Measurements from ENCODE around the gene NPY4R2. TPM values are rescaled to one million over a fixed set of nuclear protein-coding genes. Genes with fewer than 3 reads are reported as not detected.
"Not testable (repeated sequence)": the region's sequence is repeated elsewhere in the genome, so short reads cannot be mapped to it uniquely, and the experiment has no call there.

Gene NPY4R2, protein sequence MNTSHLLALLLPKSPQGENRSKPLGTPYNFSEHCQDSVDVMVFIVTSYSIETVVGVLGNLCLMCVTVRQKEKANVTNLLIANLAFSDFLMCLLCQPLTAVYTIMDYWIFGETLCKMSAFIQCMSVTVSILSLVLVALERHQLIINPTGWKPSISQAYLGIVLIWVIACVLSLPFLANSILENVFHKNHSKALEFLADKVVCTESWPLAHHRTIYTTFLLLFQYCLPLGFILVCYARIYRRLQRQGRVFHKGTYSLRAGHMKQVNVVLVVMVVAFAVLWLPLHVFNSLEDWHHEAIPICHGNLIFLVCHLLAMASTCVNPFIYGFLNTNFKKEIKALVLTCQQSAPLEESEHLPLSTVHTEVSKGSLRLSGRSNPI
- not detected in 2 replicates for total RNA-seq (2011; cell fraction: chromatin; rRNA removed; ENCODE audit: low replicate concordance)
- not detected in 2 replicates for total RNA-seq (2011; cell fraction: nucleolus; rRNA removed)
- not detected in 2 replicates for total RNA-seq (2011; cell fraction: nucleoplasm; rRNA removed)
- total RNA-seq (2014; rRNA removed): not detected in 2 replicates
- total RNA-seq (2014; rRNA removed; fragmentation: Illumina TruSeq; extraction: Trizol): not detected in 2 replicates
- total RNA-seq (2015; rRNA removed; fragmentation: Illumina TruSeq; extraction: Trizol): not detected in 2 replicates
- total RNA-seq (2021): not detected in 2 replicates
- polyA plus RNA-seq (2011; rRNA removed): not detected in 2 replicates
- not detected in 2 replicates for polyA plus RNA-seq (2011; cell fraction: cytosol; rRNA removed)
- not detected in 2 replicates for polyA plus RNA-seq (2011; cell fraction: nucleus; rRNA removed)
- not detected in 2 replicates for polyA plus RNA-seq (2012)
- not detected in 2 replicates for polyA plus RNA-seq (2014; fragmentation: Illumina TruSeq; extraction: Trizol)
- not detected for polyA plus RNA-seq (2014; fragmentation: Nextera tagmentation; extraction: Ambion mirVana)
- polyA plus RNA-seq (2014; rRNA removed): not detected in 2 replicates
- not detected in 2 replicates for polyA minus RNA-seq (2011; rRNA and poly(A)+ RNA removed)
- polyA minus RNA-seq (2011; cell fraction: cytosol; rRNA and poly(A)+ RNA removed): not detected in 2 replicates
- not detected in 2 replicates for polyA minus RNA-seq (2011; cell fraction: nucleus; rRNA and poly(A)+ RNA removed)
- Bru-seq, nascent RNA: not detected
- BruChase-seq, experiment 1, labeled RNA remaining after a 2-hour chase: not detected
- not detected for BruChase-seq, experiment 2, labeled RNA remaining after a 6-hour chase
- long read RNA-seq, experiment 1: 0 reads
- long read RNA-seq, experiment 2: 0 reads
- long read RNA-seq, experiment 3: 0 reads

DNA sequence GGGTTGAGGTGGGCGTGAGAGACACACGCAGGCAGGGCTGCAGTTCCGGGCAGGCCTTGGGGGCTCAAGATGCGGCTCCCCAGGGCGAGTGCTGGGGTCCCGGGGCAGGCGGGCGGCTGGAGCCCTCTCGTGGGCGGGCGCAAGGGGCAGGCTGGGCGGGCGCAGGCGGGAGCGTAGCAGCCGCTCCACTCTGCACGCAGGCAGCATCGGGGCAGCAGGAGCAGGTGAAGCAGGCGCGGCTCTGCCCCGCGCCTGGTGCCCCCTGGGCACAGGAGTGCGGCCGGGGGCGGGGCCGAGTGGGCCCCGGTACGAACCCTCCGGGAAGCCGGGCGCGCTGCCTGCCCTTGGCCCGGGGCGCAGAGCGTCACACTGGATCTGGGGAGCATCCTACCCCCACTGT, at the start of gene NPY4R2:
NPY4R2 (plus strand) TSS at position 188 of the 400 bp plus-strand sequence. CDS start 3,326 bp downstream, outside the sequence.
- ATAC-seq; in situ Hi-C loops (cut with MboI); H3K79me2 ChIP-seq (ENCODE audit: control insufficient read depth, insufficient read depth, low read length): not testable (repeated sequence)

DNA sequence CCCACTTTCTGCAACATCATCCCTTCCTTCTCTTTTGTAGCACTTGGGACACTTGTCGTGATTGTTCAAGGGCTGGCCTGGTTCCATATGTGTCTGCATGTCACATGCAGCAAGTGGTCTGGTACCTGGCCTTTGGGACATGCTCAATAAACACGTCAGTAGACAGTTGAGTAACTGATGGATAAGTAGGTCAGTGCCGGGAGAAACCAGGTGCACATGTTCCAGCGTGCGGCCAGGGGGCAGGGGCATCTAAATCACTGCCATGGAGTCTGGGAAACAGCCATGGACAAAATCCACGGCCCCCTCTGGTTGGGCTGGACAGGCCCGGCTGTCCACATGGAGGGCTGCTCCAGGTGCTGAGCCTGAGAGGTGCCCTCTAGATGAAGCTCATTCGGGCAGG, 47.6 kb upstream of the NPY4R2 start:
- H3K27me3 ChIP-seq (ENCODE audit: control insufficient read depth in 2 of 2, insufficient read depth in 2 of 2, low read length in 2 of 2); intact Hi-C loops (cut with micrococcal nuclease); POLR2A ChIA-PET; H4K20me1 ChIP-seq (replicated peaks; ENCODE audit: control insufficient read depth, insufficient read depth, low read length); FAIRE-seq; H3K4me3 ChIP-seq; H2AFZ ChIP-seq (ENCODE audit: low read depth, low read length); H3K36me3 ChIP-seq (ENCODE audit: control insufficient read depth, insufficient read depth, low read length); H3K9ac ChIP-seq (ENCODE audit: insufficient read depth in 1 of 2, low read depth in 2 of 2, low read length in 2 of 2); BruUV-seq (replicated peaks); DNase-seq (ENCODE audit: extremely low read depth in 1 of 4, low spot score in 3 of 4); in situ Hi-C loops (cut with MboI); H3K79me2 ChIP-seq (ENCODE audit: control insufficient read depth, insufficient read depth, low read length); ATAC-seq; H3K9me3 ChIP-seq (replicated peaks; ENCODE audit: control insufficient read depth, insufficient read depth, low read depth, low read length); CTCF ChIA-PET (ENCODE audit: low intra/inter-chr PET ratio); H3K4me1 ChIP-seq (replicated peaks in 1 of 2; ENCODE audit: control insufficient read depth in 2 of 2, insufficient read depth in 2 of 2, low read length in 2 of 2); H3K4me2 ChIP-seq (ENCODE audit: insufficient read depth, low read length); H3K9me1 ChIP-seq (ENCODE audit: control insufficient read depth, insufficient read depth, low read length); H3K27ac ChIP-seq (ENCODE audit: extremely low read depth, low read depth, low read length): not testable (repeated sequence)
- WGBS (ENCODE audit: insufficient coverage, low coverage, missing lambda C conversion rate): no CpG with 5 or more reads among the region's 8 CpGs

More for the DNA sequence above, at the start of gene NPY4R2:
- no CpG with 5 or more reads among the region's 35 CpGs for WGBS (ENCODE audit: insufficient coverage, low coverage, missing lambda C conversion rate)
- H3K27ac ChIP-seq (ENCODE audit: extremely low read depth, low read depth, low read length); H2AFZ ChIP-seq (ENCODE audit: low read depth, low read length); POLR2A ChIA-PET; H3K4me1 ChIP-seq (replicated peaks in 1 of 2; ENCODE audit: control insufficient read depth in 2 of 2, insufficient read depth in 2 of 2, low read length in 2 of 2); CTCF ChIA-PET (ENCODE audit: low intra/inter-chr PET ratio); H3K9ac ChIP-seq (ENCODE audit: insufficient read depth in 1 of 2, low read depth in 2 of 2, low read length in 2 of 2); H3K4me3 ChIP-seq; H3K36me3 ChIP-seq (ENCODE audit: control insufficient read depth, insufficient read depth, low read length); H3K4me2 ChIP-seq (ENCODE audit: insufficient read depth, low read length); DNase-seq (ENCODE audit: extremely low read depth in 1 of 4, low spot score in 3 of 4); BruUV-seq (replicated peaks); H3K9me3 ChIP-seq (replicated peaks; ENCODE audit: control insufficient read depth, insufficient read depth, low read depth, low read length); H3K27me3 ChIP-seq (ENCODE audit: control insufficient read depth in 2 of 2, insufficient read depth in 2 of 2, low read length in 2 of 2); H3K9me1 ChIP-seq (ENCODE audit: control insufficient read depth, insufficient read depth, low read length); H4K20me1 ChIP-seq (replicated peaks; ENCODE audit: control insufficient read depth, insufficient read depth, low read length); intact Hi-C loops (cut with micrococcal nuclease); FAIRE-seq: not testable (repeated sequence)

DNA sequence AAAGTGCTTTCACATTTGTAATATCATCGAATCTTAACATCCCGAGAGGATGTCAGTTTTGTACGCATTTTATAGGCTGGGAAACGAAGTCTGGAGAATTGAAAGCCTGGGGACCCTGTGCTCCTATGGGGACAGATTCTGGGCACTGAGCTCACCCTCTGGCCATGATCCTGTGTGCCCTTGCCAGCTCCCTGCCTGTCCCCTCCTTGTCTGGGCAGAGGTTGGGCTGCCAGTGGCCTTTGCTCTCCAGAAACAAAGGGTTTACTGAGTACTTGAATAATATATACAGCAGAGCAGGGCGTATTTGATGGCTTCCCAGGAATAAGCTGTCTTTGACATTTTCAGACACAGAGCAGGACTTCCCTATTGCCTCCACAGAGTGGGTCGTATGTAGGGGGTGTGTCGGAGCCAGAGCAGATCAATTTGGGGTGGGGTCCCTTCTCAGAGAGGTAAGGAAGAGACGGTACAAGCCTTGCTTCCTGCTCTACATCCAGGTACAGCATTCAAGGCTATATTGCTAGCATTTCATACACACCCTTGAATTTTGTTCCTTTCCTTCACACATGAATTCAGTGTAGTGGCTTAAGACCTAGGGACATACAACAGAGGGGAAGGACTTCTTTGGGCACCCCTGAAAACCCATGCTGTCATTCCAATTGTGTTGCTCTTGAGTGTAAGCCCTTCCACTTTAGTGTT, 46.8 kb upstream of the NPY4R2 start:
- H3K27me3 ChIP-seq (ENCODE audit: control insufficient read depth in 2 of 2, insufficient read depth in 2 of 2, low read length in 2 of 2); H2AFZ ChIP-seq (ENCODE audit: low read depth, low read length); H3K9me1 ChIP-seq (ENCODE audit: control insufficient read depth, insufficient read depth, low read length); BruUV-seq (replicated peaks); H3K79me2 ChIP-seq (ENCODE audit: control insufficient read depth, insufficient read depth, low read length); CTCF ChIA-PET (ENCODE audit: low intra/inter-chr PET ratio); H3K27ac ChIP-seq (ENCODE audit: extremely low read depth, low read depth, low read length); ATAC-seq; FAIRE-seq; H3K36me3 ChIP-seq (ENCODE audit: control insufficient read depth, insufficient read depth, low read length); H3K9ac ChIP-seq (ENCODE audit: insufficient read depth in 1 of 2, low read depth in 2 of 2, low read length in 2 of 2); H4K20me1 ChIP-seq (replicated peaks; ENCODE audit: control insufficient read depth, insufficient read depth, low read length); H3K4me3 ChIP-seq; DNase-seq (ENCODE audit: extremely low read depth in 1 of 4, low spot score in 3 of 4); in situ Hi-C loops (cut with MboI); H3K4me2 ChIP-seq (ENCODE audit: insufficient read depth, low read length); POLR2A ChIA-PET; H3K4me1 ChIP-seq (replicated peaks in 1 of 2; ENCODE audit: control insufficient read depth in 2 of 2, insufficient read depth in 2 of 2, low read length in 2 of 2); H3K9me3 ChIP-seq (replicated peaks; ENCODE audit: control insufficient read depth, insufficient read depth, low read depth, low read length); intact Hi-C loops (cut with micrococcal nuclease): not testable (repeated sequence)
- WGBS (ENCODE audit: insufficient coverage, low coverage, missing lambda C conversion rate): 0% methylated on average over 3 of the region's 8 CpGs
